IMR-90 (cell line): ENCODE measurements around the gene PDE4B. TPM values are rescaled to one million over a fixed set of nuclear protein-coding genes. Genes with fewer than 3 reads are reported as not detected.

Source experiments
- ATAC-seq: fragments of 200-7000 bp; cut with Tn5 transposase; 2 replicates; pipeline ENCODE4 v1.9.1; 2020; ENCODE audit warnings: low read depth, mild to moderate bottlenecking, moderate library complexity
- BruUV-seq: library from RNA; stranded (reverse); fragments of 400-500 nt; replicated peaks from 2 replicates; lab custom pipeline; 2021; lab: Mats Ljungman, UMichigan
- CTCF ChIA-PET: fragments of 300-600 bp; formaldehyde crosslinking; extraction: SDS; loops from one replicate; lab custom pipeline; 2021; ENCODE audit warnings: antibody characterized with exemption; lab: Yijun Ruan, JAX
- POLR2A ChIA-PET: fragments of 300-600 bp; sonication (Branson Sonifier 250); formaldehyde crosslinking; loops from one replicate; lab custom pipeline; 2022; ENCODE audit warnings: antibody characterized with exemption; ENCODE audit not compliant: unreplicated experiment; lab: Charles Lee
- DNase-seq: peaks from one replicate; pipeline ENCODE4 v3.0.0; 2013
- H2AFZ ChIP-seq: replicated peaks from 2 replicates; pipeline ENCODE3; 2013; ENCODE audit warnings: low read length, mild to moderate bottlenecking; ENCODE audit not compliant: poor library complexity
- H2AK5ac ChIP-seq: 2 replicates; pipeline ENCODE4 v1.6.1; 2013; ENCODE audit warnings: low read depth, low read length, inconsistent platforms
- H2AK9ac ChIP-seq: replicated peaks from 2 replicates; pipeline ENCODE3; 2013; ENCODE audit warnings: mild to moderate bottlenecking, low read depth, low read length, moderate library complexity; ENCODE audit not compliant: poor library complexity
- H2BK120ac ChIP-seq: 2 replicates; pipeline ENCODE4 v1.6.1; 2013; ENCODE audit warnings: low read depth, low read length, inconsistent platforms
- H2BK15ac ChIP-seq: 3 replicates; pipeline ENCODE4 v1.6.1; 2013; ENCODE audit warnings: low read depth, low read length, inconsistent platforms
- H2BK20ac ChIP-seq: 2 replicates; pipeline ENCODE4 v1.6.1; 2013; ENCODE audit warnings: low read depth, mild to moderate bottlenecking, inconsistent platforms, low read length, moderate library complexity
- H2BK5ac ChIP-seq: 2 replicates; pipeline ENCODE4 v1.6.1; 2013; ENCODE audit warnings: mild to moderate bottlenecking, low read depth, low read length, inconsistent platforms; ENCODE audit not compliant: poor library complexity, severe bottlenecking
- H3K14ac ChIP-seq: replicated peaks from 2 replicates; pipeline ENCODE4 v1.6.1; 2013; ENCODE audit warnings: low read depth, low read length, inconsistent platforms
- H3K18ac ChIP-seq: 2 replicates; pipeline ENCODE4 v1.6.1; 2013; ENCODE audit warnings: low read depth, low read length, control low read depth
- H3K23ac ChIP-seq: 2 replicates; pipeline ENCODE4 v1.6.1; 2013; ENCODE audit warnings: low read depth, low read length, inconsistent platforms
- H3K27ac ChIP-seq: 2 replicates; pipeline ENCODE4 v1.5.1; 2013; ENCODE audit warnings: mild to moderate bottlenecking, control low read depth, low read length; ENCODE audit not compliant: insufficient read depth
- H3K27me3 ChIP-seq: 2 replicates; pipeline ENCODE4 v1.6.1; 2013; ENCODE audit warnings: low read length; ENCODE audit not compliant: control insufficient read depth, insufficient read depth
- H3K36me3 ChIP-seq: 2 replicates; pipeline ENCODE4 v1.6.1; 2013; ENCODE audit warnings: low read length, mixed read lengths; ENCODE audit not compliant: control insufficient read depth, insufficient read depth
- H3K4ac ChIP-seq: 2 replicates; pipeline ENCODE4 v1.6.1; 2013; ENCODE audit warnings: low read depth, low read length, inconsistent platforms
- H3K4me1 ChIP-seq: 2 replicates; pipeline ENCODE4 v1.6.1; 2013; ENCODE audit warnings: low read length, mixed read lengths; ENCODE audit not compliant: control insufficient read depth, insufficient read depth
- H3K4me2 ChIP-seq: 2 replicates; pipeline ENCODE4 v1.6.1; 2013; ENCODE audit warnings: low read depth, mild to moderate bottlenecking, control low read depth, low read length, moderate library complexity
- H3K4me3 ChIP-seq: 2 replicates; pipeline ENCODE4 v1.5.1; 2013; ENCODE audit warnings: low read depth, mild to moderate bottlenecking, control low read depth, low read length, moderate library complexity; ENCODE audit not compliant: insufficient read depth
- H3K56ac ChIP-seq: 2 replicates; pipeline ENCODE4 v1.6.1; 2013; ENCODE audit warnings: low read length, inconsistent platforms; ENCODE audit not compliant: insufficient read depth; ENCODE audit errors: extremely low read depth
- H3K79me1 ChIP-seq, 2 experiments: 2 replicates each; pipeline ENCODE4 v1.6.1; 2013; ENCODE audit warnings: low read length in 2 of 2, inconsistent platforms in 1 of 2, low read depth in 1 of 2
- H3K9ac ChIP-seq: 2 replicates; pipeline ENCODE4 v1.6.1; 2013; ENCODE audit warnings: low read depth, low read length, control low read depth
- H3K9me1 ChIP-seq: 2 replicates; pipeline ENCODE4 v1.6.1; 2013; ENCODE audit warnings: low read length, inconsistent platforms; ENCODE audit not compliant: insufficient read depth
- H3K9me3 ChIP-seq: 2 replicates; pipeline ENCODE4 v1.6.1; 2013; ENCODE audit warnings: low read length; ENCODE audit not compliant: control insufficient read depth, insufficient read depth
- H4K20me1 ChIP-seq: 2 replicates; pipeline ENCODE4 v1.6.1; 2013; ENCODE audit warnings: low read length, inconsistent platforms; ENCODE audit not compliant: insufficient read depth
- H4K5ac ChIP-seq: 2 replicates; pipeline ENCODE4 v1.6.1; 2013; ENCODE audit warnings: mild to moderate bottlenecking, low read depth, low read length, control low read depth
- H4K8ac ChIP-seq, 2 experiments: 2 replicates each; pipeline ENCODE4 v1.6.1; 2013; ENCODE audit warnings: low read depth in 2 of 2, low read length in 2 of 2, control low read depth in 1 of 2, inconsistent platforms in 1 of 2
- H4K91ac ChIP-seq: 2 replicates; pipeline ENCODE4 v1.6.1; 2013; ENCODE audit warnings: low read depth, low read length, inconsistent platforms; ENCODE audit not compliant: insufficient read depth
- BHLHE40 ChIP-seq: fragments of 150-350 bp; IDR thresholded peaks from 2 replicates; pipeline ENCODE4 v1.6.1; 2016; ENCODE audit warnings: mild to moderate bottlenecking, low read depth, low read length
- CEBPB ChIP-seq: IDR thresholded peaks from 2 replicates; pipeline ENCODE4 v1.6.1; 2012; ENCODE audit warnings: low read depth, low read length, improper control_type of control experiment
- CHD1 ChIP-seq: IDR thresholded peaks from 2 replicates; pipeline ENCODE4 v1.6.1; 2012; ENCODE audit warnings: low read depth, low read length, improper control_type of control experiment
- CTCF ChIP-seq: conservative IDR thresholded peaks from 2 replicates; pipeline ENCODE4 v1.5.1; 2012; ENCODE audit warnings: mild to moderate bottlenecking, low read depth, low read length, improper control_type of control experiment
- ELK1 ChIP-seq: fragments of 150-350 bp; IDR thresholded peaks from 2 replicates; pipeline ENCODE4 v1.6.1; 2016; ENCODE audit warnings: low read depth, mild to moderate bottlenecking, low read length, moderate library complexity, borderline replicate concordance
- FOS ChIP-seq: fragments of 150-350 bp; IDR thresholded peaks from 2 replicates; pipeline ENCODE4 v1.6.1; 2016; ENCODE audit warnings: low read depth, low read length
- MAFK ChIP-seq: IDR thresholded peaks from 2 replicates; pipeline ENCODE4 v1.6.1; 2012; ENCODE audit warnings: low read depth, low read length, improper control_type of control experiment
- MAZ ChIP-seq: IDR thresholded peaks from 2 replicates; pipeline ENCODE4 v1.6.1; 2012; ENCODE audit warnings: low read depth, mild to moderate bottlenecking, low read length, improper control_type of control experiment, moderate library complexity, borderline replicate concordance
- MXI1 ChIP-seq: IDR thresholded peaks from 2 replicates; pipeline ENCODE4 v1.6.1; 2012; ENCODE audit warnings: low read depth, mild to moderate bottlenecking, low read length, moderate library complexity, borderline replicate concordance
- NFE2L2 ChIP-seq: fragments of 150-350 bp; IDR thresholded peaks from 2 replicates; pipeline ENCODE4 v1.6.1; 2016; ENCODE audit warnings: low read depth, mild to moderate bottlenecking, low read length
- POLR2A ChIP-seq: IDR thresholded peaks from 2 replicates; pipeline ENCODE4 v1.6.1; 2012; ENCODE audit warnings: mild to moderate bottlenecking, low read depth, low read length
- RAD21 ChIP-seq: IDR thresholded peaks from 2 replicates; pipeline ENCODE4 v1.6.1; 2012; ENCODE audit warnings: low read length, improper control_type of control experiment
- RCOR1 ChIP-seq: IDR thresholded peaks from 2 replicates; pipeline ENCODE4 v1.6.1; 2012; ENCODE audit warnings: mild to moderate bottlenecking, low read length, improper control_type of control experiment; ENCODE audit not compliant: insufficient replicate concordance
- RFX5 ChIP-seq: IDR thresholded peaks from 2 replicates; pipeline ENCODE4 v1.8.0; 2012; ENCODE audit warnings: low read depth, mild to moderate bottlenecking, low read length, moderate library complexity
- SMC3 ChIP-seq: fragments of 150-350 bp; IDR thresholded peaks from 2 replicates; pipeline ENCODE4 v1.6.1; 2016; ENCODE audit warnings: low read depth, mild to moderate bottlenecking, antibody characterized with exemption, low read length, moderate library complexity
- USF2 ChIP-seq: fragments of 150-350 bp; IDR thresholded peaks from 2 replicates; pipeline ENCODE4 v1.6.1; 2017; ENCODE audit warnings: mild to moderate bottlenecking, antibody characterized with exemption, low read length, low read depth
- WGBS, 2 experiments: methylation state at CpG; one replicate each; pipeline versions ENCODE4 v1.1.5 to v1.1.7; 2013; ENCODE audit warnings: missing lambda C conversion rate in 2 of 2; ENCODE audit not compliant: insufficient read length in 1 of 2; ENCODE audit errors: extremely low coverage in 2 of 2; 5-methylcytosine and 5-hydroxymethylcytosine counted together
- dilution Hi-C: fragments of 300-500 bp; cut with HindIII; formaldehyde crosslinking; loops from one replicate; pipeline ENCODE4 v1.14.3; 2018; ENCODE audit warnings: low sequenced_read_pairs; ENCODE audit not compliant: unreplicated experiment
- in situ Hi-C: fragments of 300-500 bp; cut with MboI; formaldehyde crosslinking; loops from 3 replicates; pipeline ENCODE4 v1.14.3; 2019; ENCODE audit warnings: low sequenced_read_pairs, inconsistent platforms, mixed read lengths
- intact Hi-C: fragments of 100-400 bp; cut with micrococcal nuclease; formaldehyde crosslinking; loops from 2 replicates; pipeline ENCODE4 v1.10.0; 2022
- polyA plus RNA-seq, 3 experiments: library from polyadenylated mRNA; depleted of rRNA; stranded (reverse); fragments of >200 nt; gene quantifications; 2 replicates each; pipeline ENCODE4 v1.2.3, GENCODE V29; 2012; ENCODE audit warnings: low replicate concordance in 1 of 3
- total RNA-seq: library from RNA; depleted of rRNA; stranded (reverse); fragments of >200 nt; gene quantifications from 2 replicates; pipeline ENCODE4 v1.2.3, GENCODE V29; 2012

The PDE4B gene
- total and polyA plus RNA-seq, 2 of the 4 experiments (the other 2 are of a cell fraction): 5.8 to 21.3 TPM

GRCh38 chr1:66291531-66291864, 498.8 kb downstream of the PDE4B start:
- no peaks in the 10 kb centered on the region for H3K27me3 ChIP-seq
- intact Hi-C loops: no loop called here

More at GRCh38 chr1:66291531-66291864, 498.8 kb downstream of the PDE4B start:
- no peak for DNase-seq
- no peak for ATAC-seq
- H3K56ac ChIP-seq: no peak overlapping the region
- H3K14ac ChIP-seq: no peak overlapping the region
- H2AK5ac ChIP-seq: no peak overlapping the region
- no peak overlapping the region for H2BK20ac ChIP-seq
- ChIA-PET POLR2A (no interaction called here), CTCF (no interaction called here)
- H3K4me3 ChIP-seq: no peak overlapping the region
- in situ Hi-C loops (no loop called here), dilution Hi-C loops (no loop called here)
- H2BK5ac ChIP-seq: no peak overlapping the region
- H4K91ac ChIP-seq: no peak overlapping the region
- no peak overlapping the region for H3K4ac ChIP-seq
- no peak overlapping the region for H3K27ac ChIP-seq
- H3K9ac ChIP-seq: no peak overlapping the region
- no peak overlapping the region for H2AFZ ChIP-seq
- no peak overlapping the region for H3K4me2 ChIP-seq
- TF ChIP-seq FOS (no peak), USF2 (no peak), MAFK (no peak), MXI1 (no peak), RAD21 (no peak), BHLHE40 (no peak), NFE2L2 (no peak), MAZ (no peak), RFX5 (no peak), CEBPB (no peak), RCOR1 (no peak), CHD1 (no peak), CTCF (no peak), ELK1 (no peak), POLR2A (no peak), SMC3 (no peak)
- H3K36me3 ChIP-seq: no peaks in the 10 kb centered on the region
- H3K18ac ChIP-seq: no peak overlapping the region
- no peaks in the 10 kb centered on the region for H3K9me1 ChIP-seq
- no peak overlapping the region for H2BK120ac ChIP-seq
- peaks cover 6% of the 10 kb centered on the region for H3K4me1 ChIP-seq
- BruUV-seq: no TSS peak
- no peak overlapping the region for H4K8ac ChIP-seq
- H2BK15ac ChIP-seq: no peak overlapping the region
- no peak overlapping the region for H4K5ac ChIP-seq
- H4K20me1 ChIP-seq: no peaks in the 10 kb centered on the region
- H2AK9ac ChIP-seq: no peak overlapping the region
- H3K79me1 ChIP-seq: no peaks in the 10 kb centered on the region
- H3K23ac ChIP-seq: no peak overlapping the region
- no CpG with 5 or more reads among the region's 1 CpG for WGBS, 2 experiments
- H3K9me3 ChIP-seq: no peaks in the 10 kb centered on the region
